ENCODE data around the gene PROC.

DNA sequence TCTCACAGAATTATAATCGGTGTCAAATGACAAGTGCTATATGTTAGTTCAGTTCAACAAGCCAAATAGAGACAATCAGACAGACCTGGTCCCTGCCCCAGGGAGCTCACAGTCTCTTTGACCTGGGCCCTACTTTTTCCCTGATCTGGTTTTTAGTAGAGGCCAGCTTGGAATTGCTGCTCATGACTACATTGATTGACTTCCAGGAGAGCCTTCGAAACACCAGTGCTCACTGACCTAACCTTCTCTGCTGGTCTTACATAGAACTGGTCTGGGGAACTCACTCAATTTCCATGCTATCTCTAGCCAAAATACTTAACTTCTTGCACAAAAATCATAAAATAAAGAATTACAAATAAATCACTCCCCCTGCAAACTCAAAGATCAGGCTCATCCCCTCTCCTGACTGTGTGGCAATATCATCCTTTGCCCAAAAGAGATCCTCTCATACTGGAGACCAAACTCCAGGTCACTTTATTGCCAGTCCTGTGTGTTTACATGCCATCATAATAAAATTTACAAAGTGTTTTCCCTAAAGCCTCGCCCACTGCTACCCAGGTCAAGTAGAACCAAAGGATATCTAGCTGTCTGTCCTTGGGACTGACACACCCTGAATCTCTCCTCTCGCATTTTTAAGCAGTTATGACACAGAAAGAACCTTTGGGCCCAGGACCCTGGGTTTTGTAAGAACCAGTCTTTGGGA is 53.2 kb downstream of the PROC start:
- TF ChIP-seq, protein P1, sequence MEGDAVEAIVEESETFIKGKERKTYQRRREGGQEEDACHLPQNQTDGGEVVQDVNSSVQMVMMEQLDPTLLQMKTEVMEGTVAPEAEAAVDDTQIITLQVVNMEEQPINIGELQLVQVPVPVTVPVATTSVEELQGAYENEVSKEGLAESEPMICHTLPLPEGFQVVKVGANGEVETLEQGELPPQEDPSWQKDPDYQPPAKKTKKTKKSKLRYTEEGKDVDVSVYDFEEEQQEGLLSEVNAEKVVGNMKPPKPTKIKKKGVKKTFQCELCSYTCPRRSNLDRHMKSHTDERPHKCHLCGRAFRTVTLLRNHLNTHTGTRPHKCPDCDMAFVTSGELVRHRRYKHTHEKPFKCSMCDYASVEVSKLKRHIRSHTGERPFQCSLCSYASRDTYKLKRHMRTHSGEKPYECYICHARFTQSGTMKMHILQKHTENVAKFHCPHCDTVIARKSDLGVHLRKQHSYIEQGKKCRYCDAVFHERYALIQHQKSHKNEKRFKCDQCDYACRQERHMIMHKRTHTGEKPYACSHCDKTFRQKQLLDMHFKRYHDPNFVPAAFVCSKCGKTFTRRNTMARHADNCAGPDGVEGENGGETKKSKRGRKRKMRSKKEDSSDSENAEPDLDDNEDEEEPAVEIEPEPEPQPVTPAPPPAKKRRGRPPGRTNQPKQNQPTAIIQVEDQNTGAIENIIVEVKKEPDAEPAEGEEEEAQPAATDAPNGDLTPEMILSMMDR (IDR thresholded peaks at IDR 0.05; ENCODE audit: control extremely low read depth in 1 of 3, insufficient read depth in 1 of 3, low read depth in 1 of 3, low read length in 3 of 3), result no peak
- TF ChIP-seq EZH2 (IDR thresholded peaks at IDR 0.05; ENCODE audit: low read depth, low read length, severe bottlenecking), result no peak
- no peak for TF ChIP-seq POLR2A (IDR thresholded peaks at IDR 0.05; ENCODE audit: control extremely low read depth in 1 of 2, low read depth in 2 of 2, low read length in 2 of 2)
